CD14-positive monocyte (primary cell): Measurements from ENCODE around the gene IL17RA. TPM values are rescaled to one million over a fixed set of nuclear protein-coding genes. Genes with fewer than 3 reads are reported as not detected.

Experiments
- DNase-seq, 3 donors: peaks; one replicate each; pipeline ENCODE4 v3.0.0-alpha.2; 2011 to 2022
- H2AFZ ChIP-seq: 2 replicates; pipeline ENCODE4 v1.6.0; 2012; ENCODE audit warnings: mild to moderate bottlenecking, low read depth, low read length, inconsistent platforms; ENCODE audit not compliant: insufficient read depth, poor library complexity, severe bottlenecking
- H3K27ac ChIP-seq, 2 donors: 1 replicate in 1 of 2; 2 replicates in 1 of 2; pipeline ENCODE4 v1.5.1; 2012 to 2013; ENCODE audit warnings: low read length in 2 of 2, control low read depth in 1 of 2, inconsistent platforms in 1 of 2, low read depth in 1 of 2, mild to moderate bottlenecking in 1 of 2
- H3K27me3 ChIP-seq, 2 donors: one replicate each; pipeline versions ENCODE4 v1.6.0 to v1.6.1; 2011 to 2013; ENCODE audit warnings: low read length in 2 of 2; ENCODE audit not compliant: control insufficient read depth in 2 of 2, insufficient read depth in 2 of 2
- H3K36me3 ChIP-seq, 2 donors: replicated peaks in 1 of 2; 1 replicate in 1 of 2; 2 replicates in 1 of 2; pipeline versions ENCODE4 v1.5.1 to v1.6.1; 2012 to 2013; ENCODE audit warnings: low read length in 2 of 2, control low read depth in 1 of 2, inconsistent platforms in 1 of 2, mild to moderate bottlenecking in 1 of 2; ENCODE audit not compliant: insufficient read depth in 2 of 2, control insufficient read depth in 1 of 2
- H3K4me1 ChIP-seq, 2 donors: 1 replicate in 1 of 2; 2 replicates in 1 of 2; pipeline versions ENCODE4 v1.5.1 to v1.6.1; 2012 to 2013; ENCODE audit warnings: low read length in 2 of 2, control low read depth in 1 of 2, inconsistent platforms in 1 of 2, mild to moderate bottlenecking in 1 of 2, moderate library complexity in 1 of 2; ENCODE audit not compliant: insufficient read depth in 2 of 2, control insufficient read depth in 1 of 2
- H3K4me2 ChIP-seq: replicated peaks from 2 replicates; pipeline ENCODE3; 2012; ENCODE audit warnings: low read length, moderate library complexity, mild to moderate bottlenecking; ENCODE audit not compliant: poor library complexity, severe bottlenecking; ENCODE audit errors: extremely low read depth
- H3K4me3 ChIP-seq, 3 experiments: fragments of 200-600 bp in 1 of 3; sonication (generic) in 1 of 3; replicated peaks in 1 of 3; 1 replicate in 2 of 3; 2 replicates in 1 of 3; pipeline ENCODE4 v1.5.1; 2011 to 2013; ENCODE audit warnings: low read length in 3 of 3, mild to moderate bottlenecking in 3 of 3, control low read depth in 2 of 3, low read depth in 2 of 3, inconsistent platforms in 1 of 3, moderate library complexity in 1 of 3
- H3K79me2 ChIP-seq: 2 replicates; pipeline ENCODE4 v1.6.0; 2012; ENCODE audit warnings: mild to moderate bottlenecking, control low read depth, inconsistent platforms, low read length, moderate library complexity; ENCODE audit not compliant: insufficient read depth
- H3K9ac ChIP-seq: 2 replicates; pipeline ENCODE4 v1.6.0; 2017; ENCODE audit warnings: low read length, mild to moderate bottlenecking; ENCODE audit not compliant: insufficient read depth, poor library complexity, severe bottlenecking
- H3K9me3 ChIP-seq, 2 donors: replicated peaks in 1 of 2; 1 replicate in 1 of 2; 2 replicates in 1 of 2; pipeline versions ENCODE4 v1.5.1 to v1.6.1; 2012 to 2013; ENCODE audit warnings: low read length in 2 of 2, control low read depth in 1 of 2; ENCODE audit not compliant: control insufficient read depth in 1 of 2, insufficient read depth in 1 of 2
- H4K20me1 ChIP-seq: 2 replicates; pipeline ENCODE4 v1.6.0; 2012; ENCODE audit warnings: mild to moderate bottlenecking, low read length, control low read depth, moderate library complexity; ENCODE audit not compliant: insufficient read depth
- H3K27ac Mint-ChIP-seq, 7 donors: one replicate each; pipeline ENCODE4 v1.8.0; 2020; ENCODE audit warnings: mild to moderate bottlenecking in 7 of 7, mixed read lengths in 7 of 7, moderate library complexity in 6 of 7, inconsistent platforms in 2 of 7
- H3K27me3 Mint-ChIP-seq, 3 donors: one replicate each; pipeline ENCODE4 v1.8.0; 2021 to 2022; ENCODE audit warnings: low read depth in 3 of 3, mild to moderate bottlenecking in 3 of 3, mixed read lengths in 3 of 3, moderate library complexity in 3 of 3, inconsistent platforms in 1 of 3
- H3K36me3 Mint-ChIP-seq, 2 donors: one replicate each; pipeline ENCODE4 v1.8.0; 2020; ENCODE audit warnings: mixed read lengths in 2 of 2, inconsistent platforms in 1 of 2, mild to moderate bottlenecking in 1 of 2
- H3K4me1 Mint-ChIP-seq: one replicate; pipeline ENCODE4 v1.8.0; 2020; ENCODE audit warnings: mild to moderate bottlenecking, mixed read lengths
- H3K4me3 Mint-ChIP-seq, 2 donors: one replicate each; pipeline ENCODE4 v1.8.0; 2020; ENCODE audit warnings: mild to moderate bottlenecking in 2 of 2, mixed read lengths in 2 of 2, moderate library complexity in 1 of 2
- H3K9me3 Mint-ChIP-seq, 7 donors: one replicate each; pipeline ENCODE4 v1.8.0; 2020 to 2022; ENCODE audit warnings: mixed read lengths in 7 of 7, mild to moderate bottlenecking in 6 of 7, moderate library complexity in 6 of 7, inconsistent platforms in 2 of 7
- CTCF ChIP-seq: fragments of 200-600 bp; IDR thresholded peaks from one replicate; pipeline ENCODE4 v1.8.0; 2022; ENCODE audit warnings: antibody characterized with exemption, mild to moderate bottlenecking
- WGBS: methylation state at CpG from one replicate; pipeline ENCODE4 v1.1.5; 2013; ENCODE audit warnings: missing lambda C conversion rate; ENCODE audit not compliant: insufficient coverage; 5-methylcytosine and 5-hydroxymethylcytosine counted together
- intact Hi-C, 2 donors: fragments of 100-400 bp; cut with micrococcal nuclease; formaldehyde crosslinking; loops; one replicate each; pipeline versions ENCODE4 v1.15.0 to v1.15.1; 2023
- polyA plus RNA-seq, 3 donors: library from polyadenylated mRNA; depleted of rRNA in 1 of 3; unstranded in 2 of 3; stranded (reverse) in 1 of 3; fragments of 300-500 nt in 2 of 3; fragments of >200 nt in 1 of 3; fragmentation: Illumina TruSeq in 2 of 3; gene quantifications; 1 replicate in 2 of 3; 2 replicates in 1 of 3; pipeline ENCODE4 v1.2.3, GENCODE V29; 2012 to 2021

Gene IL17RA
- polyA plus RNA-seq, 3 donors: 68.3 to 118 (median 96.7) TPM

DNA sequence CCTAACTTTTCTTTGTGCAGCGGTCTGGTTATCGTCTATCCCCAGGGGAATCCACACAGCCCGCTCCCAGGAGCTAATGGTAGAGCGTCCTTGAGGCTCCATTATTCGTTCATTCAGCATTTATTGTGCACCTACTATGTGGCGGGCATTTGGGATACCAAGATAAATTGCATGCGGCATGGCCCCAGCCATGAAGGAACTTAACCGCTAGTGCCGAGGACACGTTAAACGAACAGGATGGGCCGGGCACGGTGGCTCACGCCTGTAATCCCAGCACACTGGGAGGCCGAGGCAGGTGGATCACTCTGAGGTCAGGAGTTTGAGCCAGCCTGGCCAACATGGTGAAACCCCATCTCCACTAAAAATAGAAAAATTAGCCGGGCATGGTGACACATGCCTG is 25.2 kb downstream of the IL17RA start:
- Mint-ChIP-seq H3K4me1 (peaks cover 91% of the 10 kb centered on the region), H3K36me3 (peaks cover 68 to 91% of the 10 kb centered on the region in 2 donors), H3K4me3 (no peak overlapping the region), H3K9me3 (no peaks in the 10 kb centered on the region), H3K27ac (peak overlapping the region; percentile 26 to 88 (median 73)), H3K27me3 (peaks cover 0 to 2% (median 0%) of the 10 kb centered on the region in 3 donors)
- Histone ChIP-seq H3K9ac (no peak overlapping the region), H3K4me3 (no peak overlapping the region), H4K20me1 (peaks cover 84% of the 10 kb centered on the region), H3K4me2 (no peak overlapping the region), H3K79me2 (peaks cover 84% of the 10 kb centered on the region), H3K4me1 (peaks cover 99 to 100% of the 10 kb centered on the region in 2 donors), H3K27ac (peak overlapping the region in 1 of 2 donors; percentile 85), H3K36me3 (peaks cover 67 to 85% of the 10 kb centered on the region in 2 donors), H3K27me3 (no peaks in the 10 kb centered on the region), H3K9me3 (no peaks in the 10 kb centered on the region), H2AFZ (no peak overlapping the region)
- no peak for TF ChIP-seq CTCF
- 98% methylated on average over 8 of the region's 16 CpGs for WGBS
- intact Hi-C loops: loop anchor here (5.0 to 10.0 kb wide), 3 partner anchors 47 to 665 kb away; partner anchors contain the start of genes BID (in 1 of the 2) and HDHD5 (in 1 of the 2)
- no peak for DNase-seq

DNA sequence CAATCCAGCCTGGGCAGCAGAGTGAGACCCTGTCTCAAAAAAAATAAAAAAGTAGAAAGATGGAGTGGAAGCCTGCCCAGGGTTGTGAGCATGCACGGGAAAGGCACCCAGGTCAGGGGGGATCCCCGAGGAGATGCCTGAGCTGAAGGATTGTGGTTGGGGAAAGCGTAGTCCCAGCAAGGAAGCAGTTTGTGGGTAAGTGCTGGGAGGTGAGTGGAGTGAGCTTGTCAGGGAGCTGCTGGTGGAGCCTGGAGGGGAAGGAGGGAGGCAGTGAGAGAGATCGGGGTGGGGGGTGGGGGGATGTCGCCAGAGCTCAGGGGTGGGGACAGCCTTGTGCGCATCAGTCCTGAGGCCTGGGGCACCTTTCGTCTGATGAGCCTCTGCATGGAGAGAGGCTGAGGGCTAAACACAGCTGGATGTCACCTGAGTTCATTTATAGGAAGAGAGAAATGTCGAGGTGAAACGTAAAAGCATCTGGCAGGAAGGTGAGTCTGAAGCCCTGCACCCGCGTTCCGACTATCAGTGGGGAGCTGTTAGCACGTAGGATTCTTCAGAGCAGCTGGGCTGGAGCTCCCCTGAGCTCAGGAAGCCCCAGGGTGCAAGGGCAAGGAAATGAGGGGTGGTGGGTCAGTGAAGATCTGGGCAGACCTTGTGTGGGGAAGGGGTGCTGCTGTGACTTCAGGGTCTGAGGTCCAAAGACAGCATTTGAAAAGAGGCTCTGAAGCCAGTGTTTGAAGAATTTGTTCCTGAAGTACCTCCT is 26.2 kb downstream of the IL17RA start:
- Histone ChIP-seq H3K4me1 (peaks cover 99 to 100% of the 10 kb centered on the region in 2 donors), H4K20me1 (peaks cover 82% of the 10 kb centered on the region), H2AFZ (no peak overlapping the region), H3K9me3 (no peaks in the 10 kb centered on the region), H3K27me3 (no peaks in the 10 kb centered on the region), H3K27ac (peak overlapping the region; percentile 11 to 86), H3K36me3 (peaks cover 57 to 75% of the 10 kb centered on the region in 2 donors), H3K4me2 (peak overlapping the region; percentile 17), H3K79me2 (peaks cover 80% of the 10 kb centered on the region), H3K4me3 (no peak overlapping the region), H3K9ac (peak overlapping the region; percentile 6)
- DNase-seq: peak in 1 of 3 donors; percentile 2
- intact Hi-C loops: no loop called here
- H3K9me3 Mint-ChIP-seq: peaks cover 0 to 2% (median 0%) of the 10 kb centered on the region in 7 donors
- peaks cover 58 to 85% of the 10 kb centered on the region in 2 donors for H3K36me3 Mint-ChIP-seq
- peak overlapping the region; percentile 31 to 55 for H3K4me3 Mint-ChIP-seq
- peaks cover 91% of the 10 kb centered on the region for H3K4me1 Mint-ChIP-seq
- H3K27me3 Mint-ChIP-seq: peaks cover 0 to 2% (median 0%) of the 10 kb centered on the region in 3 donors
- H3K27ac Mint-ChIP-seq: peak overlapping the region; percentile 37 to 88 (median 80)
- 65% methylated on average over 13 of the region's 13 CpGs for WGBS
- no peak for TF ChIP-seq CTCF
